HG02938 (cell line): ENCODE data around the gene ATP7B.
A peak's percentile ranks its signal among the peaks of the same experiment; 100 is the strongest.
"Not testable (repeated sequence)": the region's sequence is repeated elsewhere in the genome, so short reads cannot be mapped to it uniquely, and the experiment has no call there.

Source experiments
- ATAC-seq: cut with Tn5 transposase; IDR thresholded peaks from one replicate; pipeline ENCODE4 v1.9.1; 2021; ENCODE audit warnings: mild to moderate bottlenecking, moderate library complexity; ENCODE audit not compliant: unreplicated experiment

The ATP7B gene

GRCh38 chr13:52010890-52011631 lies at the start of gene ATP7B:
ATP7B (minus strand) TSS chr13:52011450; CDS start chr13:52011337, 113 bp downstream.
- ATAC-seq: peak; percentile 6

- no peak for ATAC-seq
Observed at GRCh38 chr13:52053460-52053859, 42.2 kb upstream of the ATP7B start.

GRCh38 chr13:52051400-52051799 lies 40.1 kb upstream of the ATP7B start:
- ATAC-seq: no peak

GRCh38 chr13:52048516-52048915 lies 37.3 kb upstream of the ATP7B start:
- no peak for ATAC-seq

GRCh38 chr13:52047463-52047862 lies 36.2 kb upstream of the ATP7B start:
- no peak for ATAC-seq

GRCh38 chr13:52043675-52044074 lies 32.4 kb upstream of the ATP7B start:
- no peak for ATAC-seq

GRCh38 chr13:52036037-52036436 lies 24.8 kb upstream of the ATP7B start:
- ATAC-seq: no peak

DNA sequence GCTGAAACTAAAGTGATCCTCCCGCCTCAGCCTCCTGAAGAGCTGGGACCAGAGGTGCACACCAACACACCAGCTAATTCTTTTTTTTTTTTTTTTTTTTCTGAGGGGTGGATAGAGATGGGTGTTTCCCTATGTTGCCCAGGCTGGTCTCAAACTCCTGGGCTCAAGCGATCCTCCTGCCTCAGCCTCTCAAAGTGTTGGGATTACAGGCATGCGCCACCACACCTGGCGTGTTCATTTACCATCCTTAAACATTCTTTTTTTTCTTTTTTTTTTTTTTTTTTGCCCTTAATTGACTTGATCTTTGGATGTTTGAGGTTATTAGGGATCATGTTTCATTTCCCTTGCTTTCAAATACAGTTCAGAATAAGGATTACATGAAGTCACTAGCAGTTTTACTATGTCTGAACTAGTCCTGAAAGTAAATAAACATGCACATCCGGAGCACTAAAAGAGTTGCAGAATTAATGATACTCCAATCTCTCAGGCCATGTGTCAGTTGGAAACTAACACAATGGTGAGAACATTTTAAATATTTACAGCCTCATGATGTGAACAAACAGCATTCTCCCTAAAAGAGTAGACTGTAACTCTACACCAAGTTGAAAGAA lies 23.5 kb upstream of the ATP7B start:
- ATAC-seq: no peak

DNA sequence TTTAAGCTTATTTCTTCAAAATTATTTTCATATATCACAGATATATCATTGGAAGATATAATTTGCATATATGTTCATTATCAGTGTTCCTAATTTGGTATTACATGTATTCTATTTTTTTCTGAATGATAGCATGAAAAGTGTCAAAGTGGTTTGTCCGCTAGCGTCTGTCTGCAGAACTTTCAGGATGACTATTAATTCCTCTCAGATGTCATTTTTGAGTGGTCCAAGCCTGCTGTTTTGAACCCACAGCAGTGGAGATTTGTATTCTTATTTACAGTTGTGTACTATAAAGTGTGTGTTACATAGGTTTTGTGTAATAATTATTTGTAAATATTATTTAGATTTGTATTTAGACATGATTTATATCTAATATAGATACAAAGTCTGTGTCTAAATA lies 21.8 kb upstream of the ATP7B start:
- no peak for ATAC-seq

DNA sequence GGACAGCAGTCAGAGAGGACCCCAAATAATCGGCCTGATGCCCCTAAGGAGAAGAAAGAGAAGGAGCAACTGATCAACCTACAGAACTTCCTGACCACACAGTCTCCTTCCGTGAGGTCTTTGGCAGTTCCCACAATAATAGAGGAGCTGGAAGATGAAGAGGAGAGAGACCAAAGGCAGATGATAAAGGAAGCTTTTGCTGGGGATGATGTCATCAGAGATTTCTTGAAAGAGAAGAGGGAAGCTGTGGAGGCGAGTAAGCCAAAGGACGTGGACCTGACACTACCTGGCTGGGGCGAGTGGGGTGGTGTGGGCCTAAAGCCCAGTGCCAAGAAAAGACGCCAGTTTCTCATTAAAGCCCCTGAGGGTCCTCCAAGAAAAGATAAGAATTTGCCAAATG lies 19.2 kb upstream of the ATP7B start:
- not testable (repeated sequence) for ATAC-seq

DNA sequence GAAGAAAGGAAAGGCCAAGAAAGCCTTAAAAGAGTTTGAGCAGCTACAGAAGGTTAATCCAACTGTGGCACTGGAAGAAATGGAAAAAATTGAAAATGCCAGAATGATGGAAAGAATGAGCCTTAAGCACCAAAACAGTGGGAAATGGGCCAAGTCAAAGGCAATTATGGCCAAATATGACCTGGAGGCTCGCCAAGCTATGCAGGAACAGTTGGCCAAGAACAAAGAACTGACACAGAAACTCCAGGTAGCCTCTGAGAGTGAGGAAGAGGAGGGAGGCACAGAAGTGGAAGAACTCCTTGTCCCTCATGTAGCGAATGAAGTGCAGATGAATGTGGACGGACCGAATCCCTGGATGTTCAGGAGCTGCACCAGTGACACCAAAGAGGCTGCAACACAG lies 18.3 kb upstream of the ATP7B start:
- no peak for ATAC-seq

GRCh38 chr13:52027832-52028231 lies 16.6 kb upstream of the ATP7B start:
- no peak for ATAC-seq

- no peak for ATAC-seq
Observed at GRCh38 chr13:52026246-52026626, 15.0 kb upstream of the ATP7B start.

DNA sequence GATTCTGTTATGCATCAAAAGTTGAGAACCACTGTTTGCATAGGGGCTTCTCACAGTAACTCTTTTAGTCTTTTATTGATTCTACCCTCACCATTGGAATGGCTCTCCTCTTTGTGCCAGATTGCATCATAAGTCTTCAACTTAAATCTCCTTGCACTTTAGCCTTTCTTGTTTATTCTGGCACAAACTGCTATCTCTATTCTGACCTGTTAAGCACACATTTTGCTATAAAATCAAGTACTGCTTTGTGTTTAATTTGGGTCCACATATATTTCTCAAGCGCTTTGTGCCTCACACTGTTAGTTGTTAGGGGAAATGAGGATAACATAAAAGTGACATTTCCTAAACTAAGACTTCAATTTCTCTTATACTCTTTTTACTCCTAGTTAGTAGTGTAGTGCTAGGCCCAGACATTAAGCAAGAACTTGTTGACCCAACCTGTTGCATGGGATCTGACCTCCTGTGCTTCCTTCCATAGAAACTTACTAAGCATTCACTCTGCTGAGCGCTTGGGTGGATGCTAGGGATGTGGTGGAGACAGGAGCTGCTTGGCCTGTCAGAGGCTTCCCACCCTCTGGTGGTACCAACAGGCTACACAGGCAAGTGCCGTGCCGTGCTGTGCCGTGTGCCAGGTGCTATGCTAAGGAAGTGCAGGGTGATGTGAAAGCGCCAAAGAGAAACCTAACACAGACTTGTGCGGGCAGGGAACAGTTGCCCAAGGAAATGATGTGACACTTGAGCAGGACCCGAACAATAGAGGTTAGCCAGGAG lies 14.4 kb upstream of the ATP7B start:
- no peak for ATAC-seq

DNA sequence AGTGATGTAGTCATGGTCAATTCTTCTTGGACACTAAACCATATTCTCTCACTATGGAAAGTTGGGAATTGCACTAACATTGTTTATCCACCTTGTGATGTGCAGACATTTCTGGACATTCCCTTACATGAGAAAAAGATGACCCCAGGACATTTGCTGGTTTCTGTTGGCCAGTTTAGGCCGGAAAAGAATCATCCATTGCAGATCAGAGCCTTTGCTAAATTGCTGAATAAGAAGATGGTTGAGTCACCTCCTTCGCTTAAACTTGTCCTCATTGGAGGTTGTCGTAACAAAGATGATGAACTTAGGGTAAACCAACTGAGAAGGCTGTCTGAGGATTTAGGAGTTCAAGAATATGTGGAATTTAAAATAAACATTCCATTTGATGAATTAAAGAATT lies 13.2 kb upstream of the ATP7B start, which contains the start of gene UTP14C:
TSS of gene UTP14C (plus strand) at position 211 of the 400 bp plus-strand sequence. CDS start 4,114 bp downstream, outside the sequence.
- ATAC-seq: no peak

DNA sequence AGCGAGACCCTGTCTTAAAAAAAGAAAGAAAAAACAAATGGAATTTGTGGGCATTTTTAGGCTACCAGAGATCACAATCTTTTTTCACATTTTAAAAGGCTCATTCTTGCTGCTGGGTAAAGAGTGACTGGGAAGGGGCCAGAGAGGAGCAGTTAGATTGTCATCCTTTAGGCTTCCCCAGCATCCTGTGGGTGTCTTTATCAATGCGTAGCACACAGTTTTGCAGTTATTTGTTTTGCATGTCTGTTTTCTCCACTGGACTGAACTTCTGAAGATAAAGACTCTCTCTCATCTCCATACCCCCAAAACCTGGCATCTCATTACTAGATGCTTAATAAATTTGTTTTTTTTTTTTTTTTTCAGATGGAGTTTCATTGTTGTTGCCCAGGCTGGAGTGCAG lies 11.1 kb upstream of the ATP7B start:
- ATAC-seq: no peak

DNA sequence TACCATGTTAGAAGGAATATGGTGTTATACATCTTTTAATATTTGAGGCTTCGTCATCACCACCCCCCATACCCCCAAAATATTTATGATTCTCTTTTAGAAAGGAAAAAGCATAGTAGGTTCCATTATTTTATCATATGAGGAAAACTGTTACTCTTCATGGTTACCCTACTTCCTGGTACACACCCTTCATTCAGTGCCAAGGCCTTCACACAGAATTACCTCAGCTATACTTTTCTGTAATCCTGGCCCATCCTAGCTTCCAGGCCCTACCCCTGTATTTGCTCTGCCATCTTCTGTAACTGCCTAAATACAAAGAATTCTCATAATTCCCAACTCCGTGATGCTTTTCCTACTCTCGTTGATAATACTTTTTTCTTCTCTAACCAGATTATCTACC lies 8.9 kb upstream of the ATP7B start:
- no peak for ATAC-seq

DNA sequence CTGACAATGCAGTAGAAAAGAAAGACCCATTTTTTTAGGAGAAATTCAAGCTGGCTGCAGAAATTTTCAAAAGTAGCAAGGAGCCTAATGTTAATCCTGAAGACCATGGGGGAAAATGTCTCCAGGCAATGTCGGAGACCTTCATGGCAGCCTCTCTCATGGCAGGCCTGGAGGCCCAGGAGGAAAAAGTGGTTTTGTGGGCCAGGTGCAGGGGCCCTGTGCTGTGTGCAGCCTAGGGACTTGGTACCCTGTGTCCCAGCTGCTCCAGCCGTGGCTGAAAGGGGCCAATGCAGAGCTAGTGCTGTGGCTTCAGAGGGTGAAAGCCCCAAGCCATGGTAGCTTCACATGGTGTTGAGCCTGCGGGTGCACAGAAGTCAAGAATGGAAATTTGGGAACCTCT lies 5.0 kb upstream of the ATP7B start:
- ATAC-seq: no peak

- ATAC-seq: peak; percentile 0
Observed at GRCh38 chr13:52012512-52012836, 1.2 kb upstream of the ATP7B start.

- peak; percentile 99 for ATAC-seq
Observed at GRCh38 chr13:52011632-52012511, 622 bp upstream of the ATP7B start, which contains the start of gene ALG11. ALG11 (plus strand) TSS chr13:52012398; CDS start chr13:52012419, 21 bp downstream.

GRCh38 chr13:52009946-52010345 lies 1.3 kb downstream of the ATP7B start:
- ATAC-seq: no peak
